ENCODE data around the gene ANKRD9. TPM values are rescaled to one million over a fixed set of nuclear protein-coding genes. Genes with fewer than 3 reads are reported as not detected.

The ANKRD9 gene
- total and polyA plus RNA-seq, 2 donors (not counting 1 experiment from before 2014, with no cell fraction given) = 2.7 to 22.0 TPM

DNA sequence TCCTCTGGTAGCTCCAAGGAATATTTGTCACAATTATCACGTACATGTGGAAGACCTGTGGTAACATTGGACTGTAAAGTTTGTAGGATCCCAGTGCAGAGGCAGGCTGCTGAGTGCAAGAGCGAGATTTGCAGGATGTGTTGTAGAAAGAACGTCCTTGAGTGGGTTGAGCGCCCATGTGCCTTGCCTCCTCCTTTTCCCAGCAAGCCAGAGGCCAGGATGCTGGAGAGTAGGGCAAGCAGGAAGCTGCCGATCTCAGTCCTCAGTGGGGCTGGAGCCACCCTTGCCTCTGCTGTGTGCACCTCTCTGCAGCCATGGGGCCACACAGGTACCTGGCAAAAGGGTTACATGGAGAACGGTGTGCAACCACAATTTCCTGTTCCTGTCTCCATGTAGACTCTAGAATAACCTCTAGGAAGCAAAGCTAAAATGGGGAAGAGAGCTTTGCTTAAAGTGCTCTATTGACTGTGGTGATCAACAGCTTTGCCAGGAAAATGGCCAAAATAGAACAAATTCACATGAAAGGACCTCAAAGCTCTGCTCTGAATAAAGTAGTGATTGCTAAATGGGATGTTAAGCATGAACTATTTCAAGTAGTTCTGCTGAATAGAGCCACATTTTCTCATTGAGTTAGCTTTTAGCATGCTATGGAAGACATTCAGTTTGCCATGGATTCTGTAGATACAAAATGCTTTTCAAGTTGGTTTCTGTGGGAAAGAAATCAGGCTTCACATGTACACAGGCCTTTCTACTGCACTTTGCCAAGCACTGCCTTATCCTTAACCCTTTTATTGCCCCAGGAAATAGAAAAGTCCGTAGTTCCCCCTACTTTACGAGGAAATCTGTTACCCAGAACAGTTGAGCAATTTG is 37.4 kb downstream of the ANKRD9 start:
- H4K20me1 ChIP-seq (ENCODE audit: control insufficient read depth, extremely low read depth, insufficient read depth, low read length) = no peaks in the 10 kb centered on the region
- no peak for DNase-seq (ENCODE audit: low read depth in 2 of 2)
- no peaks in the 10 kb centered on the region for H3K9me3 ChIP-seq (ENCODE audit: control insufficient read depth, insufficient read depth, low read depth, low read length)
- no peak overlapping the region for H2AFZ ChIP-seq (ENCODE audit: low read length)
- H3K4me1 ChIP-seq (ENCODE audit: control insufficient read depth, extremely low read depth, insufficient read depth, low read length) = no peaks in the 10 kb centered on the region
- no peak overlapping the region for H3K9ac ChIP-seq (ENCODE audit: insufficient read depth, low read length)
- H3K79me2 ChIP-seq (ENCODE audit: control insufficient read depth, insufficient read depth, low read length) = no peaks in the 10 kb centered on the region
- no peak overlapping the region for H3K4me2 ChIP-seq (ENCODE audit: extremely low read depth, insufficient read depth, low read length)
- H3K36me3 ChIP-seq (ENCODE audit: control insufficient read depth, insufficient read depth, low read length) = no peaks in the 10 kb centered on the region
- no peak overlapping the region for H3K27ac ChIP-seq (ENCODE audit: insufficient read depth, low read length)
- no peak overlapping the region for H3K4me3 ChIP-seq (replicated peaks in 1 of 4; ENCODE audit: control extremely low read depth in 1 of 4, insufficient read depth in 1 of 4, low read depth in 3 of 4, low read length in 4 of 4)
- no peaks in the 10 kb centered on the region for H3K27me3 ChIP-seq (ENCODE audit: control insufficient read depth, insufficient read depth, low read length)
- TF ChIP-seq CTCF (conservative IDR thresholded peaks at IDR 0.05 in 1 of 2, IDR thresholded peaks at IDR 0.05 in 1 of 2; ENCODE audit: low read depth in 1 of 2, low read length in 2 of 2) (no peak), EZH2 (IDR thresholded peaks at IDR 0.05; ENCODE audit: low read length, missing control alignments) (no peak)

- Histone ChIP-seq H2AFZ (ENCODE audit: low read length) (no peak overlapping the region), H3K4me2 (ENCODE audit: extremely low read depth, insufficient read depth, low read length) (no peak overlapping the region), H3K9me3 (ENCODE audit: control insufficient read depth, insufficient read depth, low read depth, low read length) (no peaks in the 10 kb centered on the region), H3K27me3 (ENCODE audit: control insufficient read depth, insufficient read depth, low read length) (no peaks in the 10 kb centered on the region), H3K4me3 (replicated peaks in 1 of 4; ENCODE audit: control extremely low read depth in 1 of 4, insufficient read depth in 1 of 4, low read depth in 3 of 4, low read length in 4 of 4) (no peak overlapping the region), H3K36me3 (ENCODE audit: control insufficient read depth, insufficient read depth, low read length) (peaks cover 6% of the 10 kb centered on the region), H3K27ac (ENCODE audit: insufficient read depth, low read length) (no peak overlapping the region), H3K9ac (ENCODE audit: insufficient read depth, low read length) (no peak overlapping the region), H3K4me1 (ENCODE audit: control insufficient read depth, extremely low read depth, insufficient read depth, low read length) (no peaks in the 10 kb centered on the region), H3K79me2 (ENCODE audit: control insufficient read depth, insufficient read depth, low read length) (no peaks in the 10 kb centered on the region), H4K20me1 (ENCODE audit: control insufficient read depth, extremely low read depth, insufficient read depth, low read length) (no peaks in the 10 kb centered on the region)
- no peak for DNase-seq (ENCODE audit: low read depth in 2 of 2)
- TF ChIP-seq CTCF (conservative IDR thresholded peaks at IDR 0.05 in 1 of 2, IDR thresholded peaks at IDR 0.05 in 1 of 2; ENCODE audit: low read depth in 1 of 2, low read length in 2 of 2) (no peak), EZH2 (IDR thresholded peaks at IDR 0.05; ENCODE audit: low read length, missing control alignments) (no peak)
These were observed 40.3 kb downstream of the ANKRD9 start for GRCh38 chr14:102469261-102469660.

DNA sequence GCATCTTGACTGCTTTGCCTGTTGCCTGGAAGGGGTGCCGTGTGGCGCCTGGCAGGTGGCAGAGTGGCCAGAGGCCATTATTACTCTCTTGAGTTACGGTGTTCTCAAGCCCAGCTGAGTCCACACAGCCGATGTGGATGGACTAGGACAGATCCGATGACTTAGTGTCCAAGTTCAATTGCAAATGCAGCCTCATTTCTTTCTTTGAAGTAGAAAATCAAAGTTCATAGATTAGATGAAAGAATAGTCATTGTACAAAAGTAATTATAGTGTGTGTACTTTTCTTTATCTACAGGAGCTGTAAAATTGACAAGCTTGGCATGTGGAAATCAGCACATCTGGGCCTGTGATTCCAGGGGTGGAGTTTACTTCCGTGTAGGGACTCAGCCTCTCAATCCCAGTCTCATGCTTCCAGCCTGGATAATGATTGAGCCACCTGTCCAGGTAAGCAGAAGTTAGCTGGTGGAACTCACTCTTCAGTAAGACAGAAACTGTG is 44.7 kb downstream of the ANKRD9 start:
- no peaks in the 10 kb centered on the region for H4K20me1 ChIP-seq (ENCODE audit: control insufficient read depth, extremely low read depth, insufficient read depth, low read length)
- H3K9me3 ChIP-seq (ENCODE audit: control insufficient read depth, insufficient read depth, low read depth, low read length) = no peaks in the 10 kb centered on the region
- no peaks in the 10 kb centered on the region for H3K27me3 ChIP-seq (ENCODE audit: control insufficient read depth, insufficient read depth, low read length)
- no peak overlapping the region for H3K4me2 ChIP-seq (ENCODE audit: extremely low read depth, insufficient read depth, low read length)
- no peak overlapping the region for H2AFZ ChIP-seq (ENCODE audit: low read length)
- H3K27ac ChIP-seq (ENCODE audit: insufficient read depth, low read length) = no peak overlapping the region
- no peak for DNase-seq (ENCODE audit: low read depth in 2 of 2)
- no peaks in the 10 kb centered on the region for H3K79me2 ChIP-seq (ENCODE audit: control insufficient read depth, insufficient read depth, low read length)
- H3K4me3 ChIP-seq (replicated peaks in 1 of 4; ENCODE audit: control extremely low read depth in 1 of 4, insufficient read depth in 1 of 4, low read depth in 3 of 4, low read length in 4 of 4) = no peak overlapping the region
- TF ChIP-seq CTCF (conservative IDR thresholded peaks at IDR 0.05 in 1 of 2, IDR thresholded peaks at IDR 0.05 in 1 of 2; ENCODE audit: low read depth in 1 of 2, low read length in 2 of 2) = no peak
- TF ChIP-seq EZH2 (IDR thresholded peaks at IDR 0.05; ENCODE audit: low read length, missing control alignments) = no peak
- no peak overlapping the region for H3K9ac ChIP-seq (ENCODE audit: insufficient read depth, low read length)
- peaks cover 6% of the 10 kb centered on the region for H3K36me3 ChIP-seq (ENCODE audit: control insufficient read depth, insufficient read depth, low read length)
- H3K4me1 ChIP-seq (ENCODE audit: control insufficient read depth, extremely low read depth, insufficient read depth, low read length) = no peaks in the 10 kb centered on the region

All from fibroblast of lung (primary cell).